ENCODE results near the gene KRT84. TPM values are rescaled to one million over a fixed set of nuclear protein-coding genes. Genes with fewer than 3 reads are reported as not detected.

KRT84 gene
- total and polyA plus RNA-seq, 9 of the 15 experiments (the other 6 are each of a cell fraction or from before 2014, with no cell fraction given) = not detected

DNA sequence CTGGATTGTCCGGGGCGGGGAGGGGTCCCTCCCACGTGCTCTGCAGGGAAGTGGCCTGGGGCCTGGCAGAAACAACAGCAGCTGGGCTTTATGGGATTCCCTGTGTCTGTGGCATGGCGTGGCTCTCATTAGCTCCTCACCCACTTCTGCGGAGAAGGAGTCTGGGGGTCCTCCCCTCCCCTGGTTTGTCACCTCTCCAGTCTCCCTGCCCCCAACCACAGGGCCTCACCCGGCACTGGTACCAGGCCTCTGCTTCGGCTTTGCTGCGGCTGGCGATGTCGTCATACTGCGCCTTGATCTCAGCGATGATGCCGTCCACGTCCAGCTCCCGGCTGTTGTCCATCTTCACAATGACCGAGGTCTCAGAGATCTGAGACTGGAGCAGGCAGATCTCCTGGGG is 14.3 kb upstream of the KRT84 start:
- WGBS (ENCODE audit: insufficient coverage, low coverage, missing lambda C conversion rate) = under 1% methylated on average over 10 of the region's 16 CpGs
- Histone ChIP-seq H3K4me2 (ENCODE audit: insufficient read depth, low read length) (no peak overlapping the region), H3K9me3 (replicated peaks; ENCODE audit: control insufficient read depth, insufficient read depth, low read depth, low read length) (no peaks in the 10 kb centered on the region), H3K4me1 (replicated peaks in 1 of 2; ENCODE audit: control insufficient read depth in 2 of 2, insufficient read depth in 2 of 2, low read length in 2 of 2) (no peaks in the 10 kb centered on the region), H3K9me1 (ENCODE audit: control insufficient read depth, insufficient read depth, low read length) (no peaks in the 10 kb centered on the region), H3K36me3 (ENCODE audit: control insufficient read depth, insufficient read depth, low read length) (no peaks in the 10 kb centered on the region), H3K27ac (ENCODE audit: extremely low read depth, low read depth, low read length) (no peak overlapping the region), H3K27me3 (ENCODE audit: control insufficient read depth in 2 of 2, insufficient read depth in 2 of 2, low read length in 2 of 2) (peaks cover 0 to 63% of the 10 kb centered on the region in 2 experiments; a peak in 3 of 5 replicates), H3K9ac (ENCODE audit: insufficient read depth in 1 of 2, low read depth in 2 of 2, low read length in 2 of 2) (no peak overlapping the region; a peak in 1 of 4 replicates), H3K4me3 (no peak overlapping the region), H3K79me2 (ENCODE audit: control insufficient read depth, insufficient read depth, low read length) (no peaks in the 10 kb centered on the region), H2AFZ (ENCODE audit: low read depth, low read length) (no peak overlapping the region), H4K20me1 (replicated peaks; ENCODE audit: control insufficient read depth, insufficient read depth, low read length) (no peaks in the 10 kb centered on the region)
- in situ Hi-C loops (cut with MboI) = no loop called here
- intact Hi-C loops (cut with micrococcal nuclease) = no loop called here
- TF ChIP-seq ZNF24 (IDR thresholded peaks at IDR 0.05) (no peak), ZKSCAN8 (CRISPR knock-in tag; IDR thresholded peaks at IDR 0.05) (no peak), FOXA1 (IDR thresholded peaks at IDR 0.05; ENCODE audit: borderline replicate concordance) (no peak), NFE2L1 (tag; IDR thresholded peaks at IDR 0.05; ENCODE audit: borderline replicate concordance, low read depth) (no peak)
- TF ChIP-seq, protein P1, sequence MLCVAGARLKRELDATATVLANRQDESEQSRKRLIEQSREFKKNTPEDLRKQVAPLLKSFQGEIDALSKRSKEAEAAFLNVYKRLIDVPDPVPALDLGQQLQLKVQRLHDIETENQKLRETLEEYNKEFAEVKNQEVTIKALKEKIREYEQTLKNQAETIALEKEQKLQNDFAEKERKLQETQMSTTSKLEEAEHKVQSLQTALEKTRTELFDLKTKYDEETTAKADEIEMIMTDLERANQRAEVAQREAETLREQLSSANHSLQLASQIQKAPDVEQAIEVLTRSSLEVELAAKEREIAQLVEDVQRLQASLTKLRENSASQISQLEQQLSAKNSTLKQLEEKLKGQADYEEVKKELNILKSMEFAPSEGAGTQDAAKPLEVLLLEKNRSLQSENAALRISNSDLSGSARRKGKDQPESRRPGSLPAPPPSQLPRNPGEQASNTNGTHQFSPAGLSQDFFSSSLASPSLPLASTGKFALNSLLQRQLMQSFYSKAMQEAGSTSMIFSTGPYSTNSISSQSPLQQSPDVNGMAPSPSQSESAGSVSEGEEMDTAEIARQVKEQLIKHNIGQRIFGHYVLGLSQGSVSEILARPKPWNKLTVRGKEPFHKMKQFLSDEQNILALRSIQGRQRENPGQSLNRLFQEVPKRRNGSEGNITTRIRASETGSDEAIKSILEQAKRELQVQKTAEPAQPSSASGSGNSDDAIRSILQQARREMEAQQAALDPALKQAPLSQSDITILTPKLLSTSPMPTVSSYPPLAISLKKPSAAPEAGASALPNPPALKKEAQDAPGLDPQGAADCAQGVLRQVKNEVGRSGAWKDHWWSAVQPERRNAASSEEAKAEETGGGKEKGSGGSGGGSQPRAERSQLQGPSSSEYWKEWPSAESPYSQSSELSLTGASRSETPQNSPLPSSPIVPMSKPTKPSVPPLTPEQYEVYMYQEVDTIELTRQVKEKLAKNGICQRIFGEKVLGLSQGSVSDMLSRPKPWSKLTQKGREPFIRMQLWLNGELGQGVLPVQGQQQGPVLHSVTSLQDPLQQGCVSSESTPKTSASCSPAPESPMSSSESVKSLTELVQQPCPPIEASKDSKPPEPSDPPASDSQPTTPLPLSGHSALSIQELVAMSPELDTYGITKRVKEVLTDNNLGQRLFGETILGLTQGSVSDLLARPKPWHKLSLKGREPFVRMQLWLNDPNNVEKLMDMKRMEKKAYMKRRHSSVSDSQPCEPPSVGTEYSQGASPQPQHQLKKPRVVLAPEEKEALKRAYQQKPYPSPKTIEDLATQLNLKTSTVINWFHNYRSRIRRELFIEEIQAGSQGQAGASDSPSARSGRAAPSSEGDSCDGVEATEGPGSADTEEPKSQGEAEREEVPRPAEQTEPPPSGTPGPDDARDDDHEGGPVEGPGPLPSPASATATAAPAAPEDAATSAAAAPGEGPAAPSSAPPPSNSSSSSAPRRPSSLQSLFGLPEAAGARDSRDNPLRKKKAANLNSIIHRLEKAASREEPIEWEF (CRISPR knock-in tag; IDR thresholded peaks at IDR 0.05) = no peak
- TF ChIP-seq, protein P2, sequence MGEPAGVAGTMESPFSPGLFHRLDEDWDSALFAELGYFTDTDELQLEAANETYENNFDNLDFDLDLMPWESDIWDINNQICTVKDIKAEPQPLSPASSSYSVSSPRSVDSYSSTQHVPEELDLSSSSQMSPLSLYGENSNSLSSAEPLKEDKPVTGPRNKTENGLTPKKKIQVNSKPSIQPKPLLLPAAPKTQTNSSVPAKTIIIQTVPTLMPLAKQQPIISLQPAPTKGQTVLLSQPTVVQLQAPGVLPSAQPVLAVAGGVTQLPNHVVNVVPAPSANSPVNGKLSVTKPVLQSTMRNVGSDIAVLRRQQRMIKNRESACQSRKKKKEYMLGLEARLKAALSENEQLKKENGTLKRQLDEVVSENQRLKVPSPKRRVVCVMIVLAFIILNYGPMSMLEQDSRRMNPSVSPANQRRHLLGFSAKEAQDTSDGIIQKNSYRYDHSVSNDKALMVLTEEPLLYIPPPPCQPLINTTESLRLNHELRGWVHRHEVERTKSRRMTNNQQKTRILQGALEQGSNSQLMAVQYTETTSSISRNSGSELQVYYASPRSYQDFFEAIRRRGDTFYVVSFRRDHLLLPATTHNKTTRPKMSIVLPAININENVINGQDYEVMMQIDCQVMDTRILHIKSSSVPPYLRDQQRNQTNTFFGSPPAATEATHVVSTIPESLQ (CRISPR knock-in tag; IDR thresholded peaks at IDR 0.05) = no peak
- TF ChIP-seq, protein P3, sequence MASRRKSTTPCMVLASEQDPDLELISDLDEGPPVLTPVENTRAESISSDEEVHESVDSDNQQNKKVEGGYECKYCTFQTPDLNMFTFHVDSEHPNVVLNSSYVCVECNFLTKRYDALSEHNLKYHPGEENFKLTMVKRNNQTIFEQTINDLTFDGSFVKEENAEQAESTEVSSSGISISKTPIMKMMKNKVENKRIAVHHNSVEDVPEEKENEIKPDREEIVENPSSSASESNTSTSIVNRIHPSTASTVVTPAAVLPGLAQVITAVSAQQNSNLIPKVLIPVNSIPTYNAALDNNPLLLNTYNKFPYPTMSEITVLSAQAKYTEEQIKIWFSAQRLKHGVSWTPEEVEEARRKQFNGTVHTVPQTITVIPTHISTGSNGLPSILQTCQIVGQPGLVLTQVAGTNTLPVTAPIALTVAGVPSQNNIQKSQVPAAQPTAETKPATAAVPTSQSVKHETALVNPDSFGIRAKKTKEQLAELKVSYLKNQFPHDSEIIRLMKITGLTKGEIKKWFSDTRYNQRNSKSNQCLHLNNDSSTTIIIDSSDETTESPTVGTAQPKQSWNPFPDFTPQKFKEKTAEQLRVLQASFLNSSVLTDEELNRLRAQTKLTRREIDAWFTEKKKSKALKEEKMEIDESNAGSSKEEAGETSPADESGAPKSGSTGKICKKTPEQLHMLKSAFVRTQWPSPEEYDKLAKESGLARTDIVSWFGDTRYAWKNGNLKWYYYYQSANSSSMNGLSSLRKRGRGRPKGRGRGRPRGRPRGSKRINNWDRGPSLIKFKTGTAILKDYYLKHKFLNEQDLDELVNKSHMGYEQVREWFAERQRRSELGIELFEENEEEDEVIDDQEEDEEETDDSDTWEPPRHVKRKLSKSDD (conservative IDR thresholded peaks at IDR 0.05; ENCODE audit: low read length) = no peak
- TF ChIP-seq, protein P4, sequence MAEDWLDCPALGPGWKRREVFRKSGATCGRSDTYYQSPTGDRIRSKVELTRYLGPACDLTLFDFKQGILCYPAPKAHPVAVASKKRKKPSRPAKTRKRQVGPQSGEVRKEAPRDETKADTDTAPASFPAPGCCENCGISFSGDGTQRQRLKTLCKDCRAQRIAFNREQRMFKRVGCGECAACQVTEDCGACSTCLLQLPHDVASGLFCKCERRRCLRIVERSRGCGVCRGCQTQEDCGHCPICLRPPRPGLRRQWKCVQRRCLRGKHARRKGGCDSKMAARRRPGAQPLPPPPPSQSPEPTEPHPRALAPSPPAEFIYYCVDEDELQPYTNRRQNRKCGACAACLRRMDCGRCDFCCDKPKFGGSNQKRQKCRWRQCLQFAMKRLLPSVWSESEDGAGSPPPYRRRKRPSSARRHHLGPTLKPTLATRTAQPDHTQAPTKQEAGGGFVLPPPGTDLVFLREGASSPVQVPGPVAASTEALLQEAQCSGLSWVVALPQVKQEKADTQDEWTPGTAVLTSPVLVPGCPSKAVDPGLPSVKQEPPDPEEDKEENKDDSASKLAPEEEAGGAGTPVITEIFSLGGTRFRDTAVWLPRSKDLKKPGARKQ (CRISPR knock-in tag; IDR thresholded peaks at IDR 0.05) = no peak
- no peak for FAIRE-seq
- DNase-seq (ENCODE audit: extremely low read depth in 1 of 4, low spot score in 3 of 4) = no peak
- ATAC-seq = no peak
- CTCF ChIA-PET (ENCODE audit: low intra/inter-chr PET ratio) = no interaction called here
- POLR2A ChIA-PET = interaction anchor here (0.9 kb wide), 1 partner anchor 31 kb away, joined by 3 read pairs; no protein-coding TSS in a partner anchor
- no TSS peak for BruUV-seq (replicated peaks)
